Rectal smooth muscle tissue (tissue), 1 donor: ENCODE measurements around the gene GAS7.

Experiments
- H3K27ac ChIP-seq: one replicate; pipeline ENCODE4 v1.7.0; 2013; ENCODE audit warnings: low read depth, low read length, inconsistent platforms
- H3K27me3 ChIP-seq: one replicate; pipeline ENCODE4 v1.7.0; 2013; ENCODE audit warnings: low read length; ENCODE audit not compliant: control insufficient read depth, insufficient read depth
- H3K36me3 ChIP-seq: one replicate; pipeline ENCODE4 v1.7.0; 2013; ENCODE audit warnings: low read length; ENCODE audit not compliant: control insufficient read depth, insufficient read depth
- H3K4me1 ChIP-seq: one replicate; pipeline ENCODE4 v1.7.0; 2013; ENCODE audit warnings: low read length; ENCODE audit not compliant: control insufficient read depth, insufficient read depth
- H3K4me3 ChIP-seq: one replicate; pipeline ENCODE4 v1.7.0; 2013; ENCODE audit warnings: low read length
- H3K9ac ChIP-seq: one replicate; pipeline ENCODE4 v1.7.0; 2013; ENCODE audit warnings: low read length

Gene GAS7

DNA sequence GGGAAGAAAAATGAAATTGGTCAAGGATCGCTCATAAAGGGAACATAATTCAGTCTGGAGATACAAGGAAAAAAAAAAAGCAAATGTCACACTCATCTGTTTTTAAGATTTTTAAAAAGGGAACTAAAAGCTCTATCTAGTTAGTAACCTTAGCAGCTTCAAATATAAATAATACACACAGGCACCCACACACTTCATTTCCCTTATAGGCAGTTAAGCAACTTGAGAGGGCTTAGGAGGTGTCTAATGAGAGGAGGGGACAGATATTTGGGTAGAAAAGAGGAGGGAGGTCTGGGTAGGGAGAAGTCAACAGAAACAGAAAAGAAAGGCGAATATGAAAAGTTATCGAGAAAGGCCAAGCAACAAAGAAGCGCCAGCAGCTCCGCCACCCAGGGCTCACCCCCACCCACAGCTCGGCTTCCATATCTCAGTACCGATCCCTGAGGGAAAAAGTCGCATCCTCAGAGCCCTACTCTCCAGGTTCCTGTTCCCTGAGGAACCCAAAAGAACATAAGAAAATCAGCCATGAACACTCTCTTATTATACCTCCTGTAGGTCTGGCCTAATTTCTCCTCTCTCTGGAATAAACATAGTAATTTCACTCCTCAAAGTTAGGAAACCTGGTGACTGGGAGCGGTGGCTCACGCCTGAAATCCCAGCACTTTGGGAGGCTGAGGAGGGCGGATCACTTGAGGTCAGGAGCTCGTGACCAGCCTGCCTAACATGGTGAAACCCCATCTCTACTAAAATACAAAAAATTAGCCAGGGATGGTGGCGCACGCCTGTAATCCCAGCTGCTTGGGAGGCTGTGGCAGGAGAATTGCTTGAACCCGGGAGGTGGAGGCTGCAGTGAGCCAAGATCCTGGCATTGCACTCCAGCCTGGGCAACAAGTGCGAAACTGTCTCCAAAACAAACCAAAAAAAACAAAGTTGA, 223.7 kb downstream of the GAS7 start:
- Histone ChIP-seq H3K36me3 (no peaks in the 10 kb centered on the region), H3K9ac (no peak overlapping the region), H3K27ac (peak overlapping the region; percentile 43), H3K4me1 (peaks cover 2% of the 10 kb centered on the region), H3K27me3 (no peaks in the 10 kb centered on the region), H3K4me3 (no peak overlapping the region)

DNA sequence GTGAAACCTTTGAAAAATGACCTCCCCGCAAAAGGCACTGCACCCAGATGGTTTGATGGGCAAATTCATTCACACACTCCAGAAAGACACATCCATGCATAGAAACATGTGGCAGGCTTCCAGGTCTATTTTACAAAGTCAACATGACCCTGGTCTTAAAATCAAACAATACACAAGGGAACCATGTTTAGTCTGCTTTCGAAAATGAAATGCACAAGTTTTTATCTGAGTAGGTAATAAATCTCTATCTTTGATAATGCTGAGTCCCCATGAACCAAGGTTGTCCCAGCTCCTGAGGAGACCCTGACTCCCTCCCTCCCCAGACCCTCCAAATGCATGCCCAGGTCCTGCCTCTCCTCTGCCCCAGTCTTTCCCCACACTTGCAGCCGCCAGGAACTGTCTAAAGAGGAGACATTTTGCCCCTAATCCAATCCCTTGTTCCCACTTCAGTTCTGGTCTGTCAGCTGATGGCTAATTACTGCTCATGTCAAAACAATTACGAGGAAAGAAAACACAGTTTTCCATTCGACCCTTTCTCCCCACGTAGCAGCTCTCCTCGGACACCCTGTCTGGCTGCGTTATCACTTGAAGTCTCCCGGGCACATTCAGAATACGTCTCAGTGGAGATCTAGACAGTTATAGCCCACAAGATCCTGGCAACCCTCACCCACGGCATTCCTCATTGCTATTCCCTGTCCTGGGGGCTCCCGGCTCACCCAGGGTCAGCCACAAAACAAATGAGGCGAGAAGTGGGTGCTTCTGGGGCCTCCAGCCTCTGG, 224.5 kb downstream of the GAS7 start:
- Histone ChIP-seq H3K27ac (peak overlapping the region; percentile 43), H3K4me3 (no peak overlapping the region), H3K4me1 (peaks cover 2% of the 10 kb centered on the region), H3K9ac (no peak overlapping the region), H3K36me3 (no peaks in the 10 kb centered on the region), H3K27me3 (no peaks in the 10 kb centered on the region)

DNA sequence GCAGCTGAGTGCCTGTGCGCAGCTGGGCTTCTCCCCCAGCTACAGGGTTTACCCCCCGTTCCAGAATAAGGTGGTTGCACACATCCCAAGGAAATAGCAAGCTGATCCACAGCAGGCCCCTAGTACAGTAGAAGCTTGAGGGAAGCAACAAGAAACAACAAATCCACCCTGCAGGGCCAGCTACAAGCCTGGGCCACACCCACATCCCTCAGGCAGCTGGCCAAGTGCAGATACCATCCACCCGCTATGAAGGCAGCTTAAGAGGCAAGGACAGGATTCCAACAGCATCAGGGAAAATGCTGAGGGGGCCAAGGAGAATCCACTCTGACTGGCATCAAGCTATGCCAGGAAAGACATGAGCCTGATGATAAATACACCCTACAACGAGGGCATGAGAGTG, 226.4 kb downstream of the GAS7 start:
- H3K27me3 ChIP-seq, result no peaks in the 10 kb centered on the region
- no peak overlapping the region for H3K9ac ChIP-seq
- no peak overlapping the region for H3K4me3 ChIP-seq
- no peaks in the 10 kb centered on the region for H3K36me3 ChIP-seq
- no peak overlapping the region for H3K27ac ChIP-seq
- peaks cover 2% of the 10 kb centered on the region for H3K4me1 ChIP-seq

DNA sequence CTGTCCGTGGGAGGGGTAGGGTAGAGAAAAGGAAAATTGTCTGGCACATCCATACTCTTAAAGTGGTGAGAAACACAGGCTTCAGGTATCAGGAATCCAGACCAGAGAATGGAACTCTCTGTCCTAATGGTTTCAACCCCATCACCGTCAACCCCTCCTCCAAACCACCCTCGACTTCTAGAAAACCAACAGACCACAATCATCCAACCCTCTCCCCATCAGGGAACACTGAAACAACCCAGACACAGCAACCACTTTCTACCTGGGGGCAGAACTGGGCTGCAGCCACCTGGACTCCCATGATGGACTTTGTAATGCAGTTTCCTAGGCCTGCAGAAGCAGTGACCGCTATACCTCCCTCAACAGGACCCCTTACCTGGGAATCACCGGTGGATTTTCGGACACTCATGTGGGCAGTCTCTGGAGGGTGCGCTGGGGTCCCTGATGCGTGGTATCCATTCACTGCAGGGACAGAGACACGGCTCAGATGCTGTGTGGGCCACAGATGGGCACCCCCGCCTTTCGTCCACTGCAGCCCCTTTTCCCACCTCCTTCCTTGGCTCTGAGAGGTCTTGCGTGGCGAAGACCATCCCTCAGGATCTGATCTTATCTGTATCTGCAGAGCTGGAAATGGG, 229.0 kb downstream of the GAS7 start:
- H3K4me3 ChIP-seq, result no peak overlapping the region
- H3K27ac ChIP-seq, result no peak overlapping the region
- H3K27me3 ChIP-seq, result no peaks in the 10 kb centered on the region
- H3K9ac ChIP-seq, result no peak overlapping the region
- no peaks in the 10 kb centered on the region for H3K4me1 ChIP-seq
- no peaks in the 10 kb centered on the region for H3K36me3 ChIP-seq

DNA sequence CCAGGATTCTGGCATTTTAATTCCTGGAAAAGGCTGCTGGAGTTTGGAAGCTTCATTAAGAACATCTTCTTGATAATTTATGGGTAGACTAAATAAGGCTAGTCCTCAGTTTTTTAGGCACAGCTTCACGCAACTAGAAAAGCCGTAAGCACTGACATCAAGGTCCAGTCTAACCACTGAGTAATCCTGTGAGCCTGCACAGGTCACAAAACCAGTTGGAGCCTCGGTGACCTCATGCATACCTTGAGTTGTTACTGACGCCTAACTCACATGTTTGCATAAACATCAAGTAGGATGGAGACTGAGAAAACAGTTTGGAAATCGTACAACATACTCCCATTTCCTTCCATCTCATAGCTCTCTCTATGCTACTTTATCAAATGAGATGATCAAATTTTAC, 229.5 kb downstream of the GAS7 start:
- Histone ChIP-seq H3K27me3 (no peaks in the 10 kb centered on the region), H3K9ac (no peak overlapping the region), H3K36me3 (no peaks in the 10 kb centered on the region), H3K4me1 (no peaks in the 10 kb centered on the region), H3K4me3 (no peak overlapping the region), H3K27ac (no peak overlapping the region)

GRCh38 chr17:9968008-9968407, 230.4 kb downstream of the GAS7 start:
- Histone ChIP-seq H3K4me1 (no peaks in the 10 kb centered on the region), H3K27ac (no peak overlapping the region), H3K27me3 (no peaks in the 10 kb centered on the region), H3K9ac (no peak overlapping the region), H3K4me3 (no peak overlapping the region), H3K36me3 (no peaks in the 10 kb centered on the region)

DNA sequence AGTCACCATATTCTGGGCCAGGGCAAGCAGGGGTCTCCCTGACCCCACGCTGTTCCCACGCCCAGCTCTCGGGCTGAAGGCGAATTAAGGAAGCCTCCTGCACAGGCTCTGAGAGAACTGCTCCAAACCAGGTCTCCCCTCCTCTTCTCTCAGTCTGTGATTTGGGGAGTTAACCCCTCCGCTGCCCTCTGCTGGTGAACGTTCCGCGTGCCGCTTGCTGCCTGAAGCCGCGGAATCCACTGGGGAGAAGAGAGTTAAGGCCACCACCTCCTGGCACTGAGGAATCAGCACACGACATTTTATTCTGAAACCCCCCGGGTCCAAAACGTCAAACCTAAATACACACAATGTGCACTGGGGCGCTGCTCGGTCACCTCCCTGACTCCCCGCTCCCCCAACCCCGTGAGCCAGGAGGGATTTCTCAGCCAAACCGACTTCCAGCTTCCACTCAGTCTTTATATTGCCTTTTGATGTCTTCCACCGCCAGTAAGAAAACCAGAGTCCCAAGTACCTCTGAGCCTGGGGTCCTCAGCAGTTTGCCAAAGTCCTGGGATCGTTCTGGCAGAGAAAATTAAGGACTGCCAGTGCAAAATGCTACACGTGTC, 238.9 kb downstream of the GAS7 start:
- no peak overlapping the region for H3K9ac ChIP-seq
- H3K27ac ChIP-seq, result no peak overlapping the region
- H3K4me3 ChIP-seq, result no peak overlapping the region

DNA sequence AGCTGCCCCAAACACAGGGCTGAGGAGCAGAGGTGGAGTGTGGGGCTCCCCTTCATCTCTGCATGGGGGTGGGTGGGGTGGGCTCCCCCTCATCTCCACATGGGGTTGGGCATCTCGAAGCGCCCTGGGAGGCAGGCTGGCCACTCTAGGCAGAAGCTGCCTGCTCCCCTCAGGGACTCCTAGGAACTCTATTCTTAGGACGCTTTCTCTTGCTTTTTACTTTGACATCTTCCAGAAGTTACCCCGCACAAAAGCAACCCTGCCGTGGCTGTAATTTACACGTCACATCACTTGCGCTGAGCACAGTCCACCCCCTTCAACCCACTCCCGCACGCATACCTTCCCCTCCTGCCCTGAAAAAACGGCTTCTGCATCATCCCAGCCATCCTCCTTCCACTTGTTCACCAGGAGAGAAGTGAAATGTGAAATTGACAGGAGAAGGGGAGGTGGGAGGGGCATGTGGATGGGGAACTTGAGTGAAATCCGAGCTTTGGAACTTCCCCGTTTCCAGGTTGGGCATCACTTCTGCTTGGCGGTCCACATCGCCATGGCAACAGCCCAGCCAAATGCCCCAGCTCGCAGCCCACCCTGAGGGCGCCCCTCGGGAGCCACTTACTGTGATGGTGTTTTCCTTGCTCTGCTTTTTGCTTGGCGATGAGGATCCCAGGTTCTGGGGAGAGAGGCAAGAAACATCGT, 239.7 kb downstream of the GAS7 start:
- H3K36me3 ChIP-seq, result no peaks in the 10 kb centered on the region
- H3K27me3 ChIP-seq, result no peaks in the 10 kb centered on the region
- H3K4me1 ChIP-seq, result no peaks in the 10 kb centered on the region
- no peak overlapping the region for H3K27ac ChIP-seq
- H3K9ac ChIP-seq, result no peak overlapping the region
- H3K4me3 ChIP-seq, result no peak overlapping the region

More for the DNA sequence above, 238.9 kb downstream of the GAS7 start:
- H3K36me3 ChIP-seq, result no peaks in the 10 kb centered on the region
- no peaks in the 10 kb centered on the region for H3K27me3 ChIP-seq
- H3K4me1 ChIP-seq, result no peaks in the 10 kb centered on the region

DNA sequence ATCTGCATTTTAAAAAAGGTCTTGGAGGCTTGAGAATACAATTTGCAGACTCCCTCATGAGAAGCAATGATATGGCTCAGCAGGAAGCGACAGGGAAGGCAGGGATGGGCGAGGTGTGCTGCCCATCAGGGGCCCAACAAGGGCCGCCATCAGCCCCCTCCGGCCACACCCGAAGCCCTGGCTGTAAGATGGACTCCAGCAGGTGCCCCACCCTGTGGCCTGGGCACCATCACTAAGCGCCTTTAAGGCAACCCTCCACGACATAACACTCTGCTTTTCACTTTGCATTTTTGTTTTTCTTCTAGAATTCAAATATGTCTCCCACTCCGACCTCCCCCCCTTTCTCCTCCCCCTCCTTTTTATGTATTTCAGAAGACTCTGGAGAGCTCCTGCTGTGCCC, 241.2 kb downstream of the GAS7 start:
- H3K9ac ChIP-seq, result no peak overlapping the region
- no peak overlapping the region for H3K4me3 ChIP-seq
- no peak overlapping the region for H3K27ac ChIP-seq
- no peaks in the 10 kb centered on the region for H3K36me3 ChIP-seq
- H3K27me3 ChIP-seq, result no peaks in the 10 kb centered on the region
- no peaks in the 10 kb centered on the region for H3K4me1 ChIP-seq

GRCh38 chr17:9956474-9957131, 241.8 kb downstream of the GAS7 start:
- Histone ChIP-seq H3K9ac (no peak overlapping the region), H3K4me1 (no peaks in the 10 kb centered on the region), H3K4me3 (no peak overlapping the region), H3K36me3 (no peaks in the 10 kb centered on the region), H3K27me3 (no peaks in the 10 kb centered on the region), H3K27ac (no peak overlapping the region)

GRCh38 chr17:9953492-9953891, 244.9 kb downstream of the GAS7 start:
- no peak overlapping the region for H3K9ac ChIP-seq
- H3K4me1 ChIP-seq, result no peaks in the 10 kb centered on the region
- no peaks in the 10 kb centered on the region for H3K27me3 ChIP-seq
- no peak overlapping the region for H3K27ac ChIP-seq
- no peaks in the 10 kb centered on the region for H3K36me3 ChIP-seq
- no peak overlapping the region for H3K4me3 ChIP-seq
